NCI-H510A treated with DMSO at 0.1 percent for 48 hours (cell line): ENCODE measurements around the gene CMTM5.

Experiments used
- DNase-seq: peaks from one replicate; lab custom pipeline; 2025; lab: John Stamatoyannopoulos, UW

CMTM5 gene

GRCh38 chr14:23376482-23377197, at the start of gene CMTM5:
CMTM5 (plus strand) TSS chr14:23377046; CDS start chr14:23377252, 206 bp downstream.
- no peak for DNase-seq

GRCh38 chr14:23327947-23328744, 48.7 kb upstream of the CMTM5 start:
- DNase-seq: peak; percentile 73

GRCh38 chr14:23335623-23336022, 41.2 kb upstream of the CMTM5 start:
- DNase-seq: no peak

GRCh38 chr14:23339506-23340268, 37.2 kb upstream of the CMTM5 start:
- no peak for DNase-seq

- DNase-seq: no peak
These were observed 32.4 kb upstream of the CMTM5 start for GRCh38 chr14:23344481-23344880.

- no peak for DNase-seq
These were observed 30.7 kb upstream of the CMTM5 start for GRCh38 chr14:23345987-23346692.

- DNase-seq: no peak
These were observed 30.0 kb upstream of the CMTM5 start for GRCh38 chr14:23346693-23347405.

GRCh38 chr14:23347406-23348296, 29.2 kb upstream of the CMTM5 start:
- DNase-seq: no peak

GRCh38 chr14:23348297-23348655, 28.6 kb upstream of the CMTM5 start:
- no peak for DNase-seq

- no peak for DNase-seq
These were observed 27.5 kb upstream of the CMTM5 start for GRCh38 chr14:23349156-23349845.

- DNase-seq: no peak
These were observed 25.0 kb upstream of the CMTM5 start for GRCh38 chr14:23351681-23352505.

GRCh38 chr14:23352506-23353432, 24.1 kb upstream of the CMTM5 start, which contains the start of gene SLC22A17:
SLC22A17 (minus strand) TSS chr14:23352887.
- DNase-seq: peak; percentile 5

GRCh38 chr14:23353433-23353780, 23.4 kb upstream of the CMTM5 start:
- DNase-seq: no peak

GRCh38 chr14:23354990-23355389, 21.9 kb upstream of the CMTM5 start:
- no peak for DNase-seq

- DNase-seq: no peak
These were observed 20.9 kb upstream of the CMTM5 start for GRCh38 chr14:23355871-23356435.

GRCh38 chr14:23356662-23357061, 20.2 kb upstream of the CMTM5 start:
- no peak for DNase-seq

- DNase-seq: no peak
These were observed 19.6 kb upstream of the CMTM5 start for GRCh38 chr14:23357261-23357660.
